ENCODE results near the gene ZBBX.
"Not testable (repeated sequence)": the region's sequence is repeated elsewhere in the genome, so short reads cannot be mapped to it uniquely, and the experiment has no call there.

ZBBX gene, protein sequence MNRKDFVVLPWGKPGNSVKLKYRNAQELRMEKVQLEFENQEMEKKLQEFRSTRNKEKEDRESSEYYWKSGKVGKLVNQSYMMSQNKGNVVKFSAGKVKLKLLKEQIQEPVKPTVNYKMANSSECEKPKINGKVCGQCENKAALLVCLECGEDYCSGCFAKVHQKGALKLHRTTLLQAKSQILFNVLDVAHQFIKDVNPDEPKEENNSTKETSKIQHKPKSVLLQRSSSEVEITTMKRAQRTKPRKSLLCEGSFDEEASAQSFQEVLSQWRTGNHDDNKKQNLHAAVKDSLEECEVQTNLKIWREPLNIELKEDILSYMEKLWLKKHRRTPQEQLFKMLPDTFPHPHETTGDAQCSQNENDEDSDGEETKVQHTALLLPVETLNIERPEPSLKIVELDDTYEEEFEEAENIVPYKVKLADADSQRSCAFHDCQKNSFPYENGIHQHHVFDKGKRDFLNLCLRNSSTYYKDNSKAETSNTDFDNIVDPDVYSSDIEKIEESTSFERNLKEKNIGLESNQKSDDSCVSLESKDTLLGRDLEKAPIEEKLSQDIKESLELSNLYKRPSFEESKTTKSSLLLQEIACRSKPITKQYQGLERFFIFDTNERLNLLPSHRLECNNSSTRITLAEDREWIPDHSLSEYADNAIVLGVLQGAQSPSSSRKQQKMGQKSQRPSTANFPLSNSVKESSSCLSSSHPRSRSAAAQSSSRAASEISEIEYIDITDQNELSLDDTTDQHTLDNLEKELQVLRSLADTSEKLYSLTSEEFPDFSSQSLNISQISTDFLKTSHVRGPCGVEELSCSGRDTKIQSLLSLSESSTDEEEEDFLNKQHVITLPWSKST

DNA sequence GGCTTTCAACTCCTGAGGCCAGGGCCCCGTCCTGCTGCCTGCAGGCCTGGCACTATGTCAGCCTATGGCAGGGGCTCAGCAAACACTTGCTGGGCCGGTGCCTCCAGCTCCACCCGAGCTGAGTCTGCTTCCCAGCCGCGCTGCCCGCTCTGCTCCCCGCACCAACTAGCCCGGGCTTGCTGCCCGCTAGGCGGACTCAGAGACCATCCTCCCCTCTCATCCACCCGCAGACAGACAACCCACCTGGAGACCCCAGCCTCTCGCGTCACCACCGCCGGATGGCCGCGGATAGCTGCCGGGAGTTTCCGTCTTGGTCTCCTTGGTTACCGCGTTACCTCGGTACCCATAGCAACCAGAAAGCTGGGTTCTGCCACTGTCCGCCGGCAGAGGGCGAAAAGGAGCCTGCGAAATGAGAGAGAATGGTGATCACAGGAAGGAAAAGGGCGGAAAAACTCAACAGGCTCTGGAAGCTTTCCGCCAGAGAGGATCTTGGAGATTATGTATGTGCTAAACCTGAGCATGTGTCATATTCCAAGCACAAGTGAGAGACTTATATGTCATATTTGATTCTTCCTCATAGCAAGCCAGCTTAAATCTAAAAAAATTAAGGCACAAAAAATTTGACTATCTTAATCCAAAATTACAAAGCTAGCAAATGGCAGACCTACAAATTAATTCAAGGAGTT lies at the start of gene ZBBX:
TSS of gene ZBBX (minus strand) at position 294 of the 686 bp plus-strand sequence. CDS start 7,396 bp downstream, outside the sequence.
- peak within 1 kb of the TSS; percentile 65 for H3K4me3 ChIP-seq (ENCODE audit: low read depth, low read length)
- in situ Hi-C loops (cut with HindIII; ENCODE audit: low sequenced_read_pairs), result no loop called here
- DNase-seq (ENCODE audit: low read depth, low spot score), result peak; percentile 86
- TF ChIP-seq, protein P1, sequence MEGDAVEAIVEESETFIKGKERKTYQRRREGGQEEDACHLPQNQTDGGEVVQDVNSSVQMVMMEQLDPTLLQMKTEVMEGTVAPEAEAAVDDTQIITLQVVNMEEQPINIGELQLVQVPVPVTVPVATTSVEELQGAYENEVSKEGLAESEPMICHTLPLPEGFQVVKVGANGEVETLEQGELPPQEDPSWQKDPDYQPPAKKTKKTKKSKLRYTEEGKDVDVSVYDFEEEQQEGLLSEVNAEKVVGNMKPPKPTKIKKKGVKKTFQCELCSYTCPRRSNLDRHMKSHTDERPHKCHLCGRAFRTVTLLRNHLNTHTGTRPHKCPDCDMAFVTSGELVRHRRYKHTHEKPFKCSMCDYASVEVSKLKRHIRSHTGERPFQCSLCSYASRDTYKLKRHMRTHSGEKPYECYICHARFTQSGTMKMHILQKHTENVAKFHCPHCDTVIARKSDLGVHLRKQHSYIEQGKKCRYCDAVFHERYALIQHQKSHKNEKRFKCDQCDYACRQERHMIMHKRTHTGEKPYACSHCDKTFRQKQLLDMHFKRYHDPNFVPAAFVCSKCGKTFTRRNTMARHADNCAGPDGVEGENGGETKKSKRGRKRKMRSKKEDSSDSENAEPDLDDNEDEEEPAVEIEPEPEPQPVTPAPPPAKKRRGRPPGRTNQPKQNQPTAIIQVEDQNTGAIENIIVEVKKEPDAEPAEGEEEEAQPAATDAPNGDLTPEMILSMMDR (IDR thresholded peaks at IDR 0.05; ENCODE audit: low read depth, low read length), result peak; percentile 98

DNA sequence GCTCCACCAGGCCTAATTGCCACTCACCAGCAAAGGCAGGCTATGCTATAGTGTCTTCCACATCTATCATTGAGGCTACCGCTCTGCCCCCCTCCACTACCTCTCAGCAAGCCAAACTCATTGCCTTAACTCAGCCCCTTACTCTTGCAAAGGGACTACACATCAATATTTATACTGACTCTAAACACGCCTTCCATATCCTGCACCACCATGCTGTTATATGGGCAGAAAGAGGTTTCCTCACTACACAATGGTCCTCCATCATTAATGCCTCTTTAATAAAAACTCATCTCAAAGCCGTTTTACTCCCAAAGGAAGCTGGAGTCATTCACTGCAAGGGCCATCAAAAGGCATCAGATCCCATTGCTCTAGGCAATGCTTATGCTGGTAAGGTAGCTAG lies 46.9 kb upstream of the ZBBX start:
- H3K4me3 ChIP-seq (ENCODE audit: low read depth, low read length); in situ Hi-C loops (cut with HindIII; ENCODE audit: low sequenced_read_pairs); DNase-seq (ENCODE audit: low read depth, low spot score): not testable (repeated sequence)

DNA sequence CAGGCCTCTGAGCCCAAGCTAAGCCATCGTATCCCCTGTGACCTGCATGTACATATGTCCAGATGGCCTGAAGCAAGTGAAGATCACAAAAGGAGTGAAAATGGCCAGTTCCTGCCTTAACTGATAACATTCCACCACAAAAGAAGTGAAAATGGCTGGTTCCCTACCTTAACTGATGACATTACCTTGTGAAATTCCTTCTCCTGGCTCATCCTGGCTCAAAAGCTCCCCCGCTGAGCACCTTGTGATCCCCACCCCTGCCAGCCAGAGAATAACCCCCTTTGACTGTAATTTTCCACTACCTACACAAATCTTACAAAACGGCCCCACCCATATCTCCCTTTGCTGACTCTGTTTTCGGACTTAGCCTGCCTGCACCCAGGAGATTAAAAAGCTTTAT lies 42.3 kb upstream of the ZBBX start:
- in situ Hi-C loops (cut with HindIII; ENCODE audit: low sequenced_read_pairs); H3K4me3 ChIP-seq (ENCODE audit: low read depth, low read length); DNase-seq (ENCODE audit: low read depth, low spot score): not testable (repeated sequence)

DNA sequence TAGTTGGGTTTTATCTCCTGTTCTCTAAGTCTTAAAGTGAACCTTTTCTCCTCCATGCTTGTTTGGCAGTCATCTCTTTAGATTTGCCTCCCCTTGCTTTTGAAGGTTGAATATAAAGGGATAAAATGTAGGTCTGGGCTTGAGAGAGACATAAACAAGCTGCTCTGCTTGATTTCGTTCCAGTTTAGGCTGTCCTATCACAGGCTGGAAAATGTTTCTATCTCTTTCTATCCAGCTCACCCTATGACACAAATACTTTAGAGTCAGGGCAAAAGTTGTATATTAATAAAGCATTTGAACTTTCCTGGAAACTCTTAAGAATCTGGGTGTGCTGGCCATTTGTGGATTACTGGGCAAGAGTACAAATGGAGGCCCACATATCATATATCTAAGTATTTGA lies 29.5 kb upstream of the ZBBX start:
- no peak overlapping the region for H3K4me3 ChIP-seq (ENCODE audit: low read depth, low read length)
- DNase-seq (ENCODE audit: low read depth, low spot score), result no peak
- in situ Hi-C loops (cut with HindIII; ENCODE audit: low sequenced_read_pairs), result no loop called here
- TF ChIP-seq, protein P1 (IDR thresholded peaks at IDR 0.05; ENCODE audit: low read depth, low read length), result no peak

DNA sequence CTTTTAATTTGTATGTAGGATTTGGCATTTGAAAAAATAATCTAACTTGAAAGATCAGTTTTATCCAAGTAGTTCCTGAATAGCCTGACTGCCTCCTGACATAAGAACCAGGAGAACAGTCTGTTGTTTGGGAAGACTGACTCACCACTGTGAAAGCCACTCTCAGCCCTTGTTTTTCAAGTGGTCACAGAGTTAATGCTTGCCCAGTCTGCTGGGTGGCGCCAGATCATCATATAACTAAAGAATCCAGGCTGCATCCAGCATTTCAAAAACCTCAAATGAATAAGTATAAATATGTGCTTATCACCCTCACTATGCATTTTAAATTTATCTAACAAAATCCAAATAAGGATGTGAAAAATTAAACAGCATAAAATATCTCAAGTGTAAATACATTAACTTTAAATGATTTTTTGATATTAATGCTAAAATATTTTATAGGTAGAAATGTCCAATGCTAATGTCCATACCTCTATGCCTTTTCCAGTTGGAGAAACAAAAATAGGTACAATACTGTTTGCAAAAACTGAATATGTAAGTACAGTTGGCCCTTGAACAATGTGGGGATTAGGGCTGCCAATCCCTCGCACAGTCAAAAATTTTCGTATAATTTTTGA lies 26.9 kb upstream of the ZBBX start:
- no peak overlapping the region for H3K4me3 ChIP-seq (ENCODE audit: low read depth, low read length)
- in situ Hi-C loops (cut with HindIII; ENCODE audit: low sequenced_read_pairs), result no loop called here

DNA sequence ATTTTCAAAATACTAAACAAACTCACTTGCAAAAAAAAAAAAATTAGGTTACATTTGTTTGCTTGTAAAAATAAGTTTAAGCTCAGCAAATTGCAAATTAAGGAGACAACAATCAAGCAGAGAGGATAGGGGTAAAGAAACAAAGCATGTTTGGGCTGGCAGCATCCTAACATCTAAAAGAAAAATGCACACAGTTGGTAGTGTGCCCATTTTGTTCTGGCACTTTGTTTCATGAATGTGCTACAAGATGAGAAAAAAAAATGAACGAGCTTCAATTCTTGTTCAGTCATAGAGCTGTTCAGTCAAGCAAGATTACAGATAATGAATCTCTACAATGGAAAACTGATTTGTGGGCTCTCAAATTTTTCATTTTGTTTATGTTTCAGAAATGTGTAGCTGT lies 17.7 kb upstream of the ZBBX start:
- TF ChIP-seq, protein P1 (IDR thresholded peaks at IDR 0.05; ENCODE audit: low read depth, low read length), result no peak
- no peak overlapping the region for H3K4me3 ChIP-seq (ENCODE audit: low read depth, low read length)
- in situ Hi-C loops (cut with HindIII; ENCODE audit: low sequenced_read_pairs), result no loop called here
- DNase-seq (ENCODE audit: low read depth, low spot score), result no peak

More for the DNA sequence above, 26.9 kb upstream of the ZBBX start:
- peak; percentile 82 for DNase-seq (ENCODE audit: low read depth, low spot score)
- TF ChIP-seq, protein P1 (IDR thresholded peaks at IDR 0.05; ENCODE audit: low read depth, low read length), result peak; percentile 64

DNA sequence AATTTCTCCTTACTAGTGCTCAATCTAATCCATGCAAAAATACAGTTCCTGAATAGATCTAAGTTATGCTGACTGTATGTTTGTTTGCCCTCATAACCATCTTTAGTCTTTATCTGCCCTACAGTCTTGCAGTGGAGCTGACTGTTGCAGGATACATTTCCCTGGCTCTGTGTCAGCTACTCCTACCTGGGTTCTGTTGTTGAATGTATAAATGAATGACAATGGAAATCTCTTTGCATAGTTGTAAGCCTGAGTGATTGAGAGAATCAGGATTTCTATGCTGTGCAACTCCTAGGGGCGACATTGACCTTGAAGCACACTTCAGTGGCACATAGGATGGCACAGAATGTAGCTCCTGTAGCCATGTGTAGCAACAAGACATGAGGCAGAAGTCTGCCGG lies 16.0 kb upstream of the ZBBX start:
- TF ChIP-seq, protein P1 (IDR thresholded peaks at IDR 0.05; ENCODE audit: low read depth, low read length), result no peak
- no peak overlapping the region for H3K4me3 ChIP-seq (ENCODE audit: low read depth, low read length)
- in situ Hi-C loops (cut with HindIII; ENCODE audit: low sequenced_read_pairs), result no loop called here
- DNase-seq (ENCODE audit: low read depth, low spot score), result no peak
